Testis (tissue), 2 donors: ENCODE measurements around the gene THBD.

Experiments used
- CTCF ChIP-seq, 3 experiments: fragments of 450-650 bp in 2 of 3; fragments of 200-600 bp in 1 of 3; sonication (generic) in 1 of 3; IDR thresholded peaks; one replicate each; pipeline ENCODE4 v1.5.1; 2016 to 2019; ENCODE audit warnings: antibody characterized with exemption in 3 of 3, mild to moderate bottlenecking in 2 of 3, moderate library complexity in 1 of 3
- POLR2A ChIP-seq: fragments of 450-650 bp; IDR thresholded peaks from one replicate; pipeline ENCODE4 v1.6.1; 2017; ENCODE audit warnings: antibody characterized with exemption, mild to moderate bottlenecking, moderate library complexity

GRCh38 chr20:23079016-23079351 lies 29.5 kb upstream of the THBD start:
- TF ChIP-seq CTCF (IDR thresholded peaks at IDR 0.05) (no peak), POLR2A (no peak)
